ENCODE data around the gene PRDM1. TPM values are rescaled to one million over a fixed set of nuclear protein-coding genes. Genes with fewer than 3 reads are reported as not detected.

The PRDM1 gene
- total RNA-seq, 1 donor from 2014 or later: 0.15 TPM

DNA sequence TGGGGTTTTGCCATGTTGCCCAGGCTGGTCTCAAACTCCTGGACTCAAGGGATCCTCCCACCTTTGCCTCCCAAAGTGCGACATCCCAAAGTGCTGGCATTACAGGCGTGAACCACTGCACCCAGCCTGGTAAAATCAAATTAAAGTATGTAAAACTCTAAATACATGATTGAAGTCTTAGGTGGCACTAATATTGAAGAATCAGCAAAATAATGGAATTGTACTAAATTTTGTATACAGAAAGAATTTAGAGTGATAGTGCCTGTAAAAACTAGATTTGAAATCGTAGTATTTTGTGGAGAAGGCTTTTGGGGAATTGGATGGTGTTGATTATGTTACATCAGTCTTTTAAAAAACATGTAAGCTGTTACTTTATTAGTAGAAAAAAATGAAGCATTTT, 10.0 kb upstream of the PRDM1 start:
- H3K4me1 Mint-ChIP-seq (ENCODE audit: low read depth): no peaks in the 10 kb centered on the region
- no peak overlapping the region for H3K27ac Mint-ChIP-seq (ENCODE audit: unreplicated experiment)
- no peak for DNase-seq (ENCODE audit: low spot score)
- H3K9me3 Mint-ChIP-seq (ENCODE audit: low read depth): no peaks in the 10 kb centered on the region
- H3K36me3 Mint-ChIP-seq (ENCODE audit: low read depth): no peaks in the 10 kb centered on the region
- no peak overlapping the region for H3K4me3 Mint-ChIP-seq (ENCODE audit: unreplicated experiment)
- TF ChIP-seq, protein P1, sequence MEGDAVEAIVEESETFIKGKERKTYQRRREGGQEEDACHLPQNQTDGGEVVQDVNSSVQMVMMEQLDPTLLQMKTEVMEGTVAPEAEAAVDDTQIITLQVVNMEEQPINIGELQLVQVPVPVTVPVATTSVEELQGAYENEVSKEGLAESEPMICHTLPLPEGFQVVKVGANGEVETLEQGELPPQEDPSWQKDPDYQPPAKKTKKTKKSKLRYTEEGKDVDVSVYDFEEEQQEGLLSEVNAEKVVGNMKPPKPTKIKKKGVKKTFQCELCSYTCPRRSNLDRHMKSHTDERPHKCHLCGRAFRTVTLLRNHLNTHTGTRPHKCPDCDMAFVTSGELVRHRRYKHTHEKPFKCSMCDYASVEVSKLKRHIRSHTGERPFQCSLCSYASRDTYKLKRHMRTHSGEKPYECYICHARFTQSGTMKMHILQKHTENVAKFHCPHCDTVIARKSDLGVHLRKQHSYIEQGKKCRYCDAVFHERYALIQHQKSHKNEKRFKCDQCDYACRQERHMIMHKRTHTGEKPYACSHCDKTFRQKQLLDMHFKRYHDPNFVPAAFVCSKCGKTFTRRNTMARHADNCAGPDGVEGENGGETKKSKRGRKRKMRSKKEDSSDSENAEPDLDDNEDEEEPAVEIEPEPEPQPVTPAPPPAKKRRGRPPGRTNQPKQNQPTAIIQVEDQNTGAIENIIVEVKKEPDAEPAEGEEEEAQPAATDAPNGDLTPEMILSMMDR (IDR thresholded peaks at IDR 0.05): no peak
- peaks cover 18% of the 10 kb centered on the region for H3K27me3 Mint-ChIP-seq (ENCODE audit: low read depth)

DNA sequence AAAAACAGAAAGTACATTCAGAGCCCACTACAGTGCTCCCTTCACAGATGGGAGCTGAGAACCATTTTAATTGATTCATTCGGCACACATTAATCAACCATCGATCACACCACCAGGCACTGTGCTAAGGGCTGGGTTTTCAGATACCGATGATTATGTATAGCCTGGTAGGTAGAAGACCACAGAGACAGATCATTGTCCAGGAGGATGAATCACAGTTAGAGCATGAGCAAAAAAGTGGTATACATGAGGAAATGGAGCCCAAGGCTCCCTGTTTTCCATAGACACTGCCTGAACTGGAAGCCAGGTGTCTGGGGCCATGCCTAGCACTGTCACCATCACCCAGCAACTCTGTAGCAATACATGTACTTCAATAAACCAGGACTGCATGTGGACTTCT, 9.0 kb upstream of the PRDM1 start:
- no peaks in the 10 kb centered on the region for H3K4me1 Mint-ChIP-seq (ENCODE audit: low read depth)
- no peaks in the 10 kb centered on the region for H3K36me3 Mint-ChIP-seq (ENCODE audit: low read depth)
- H3K4me3 Mint-ChIP-seq (ENCODE audit: unreplicated experiment): no peak overlapping the region
- TF ChIP-seq, protein P1 (IDR thresholded peaks at IDR 0.05): no peak
- no peak for DNase-seq (ENCODE audit: low spot score)
- peaks cover 17% of the 10 kb centered on the region for H3K27me3 Mint-ChIP-seq (ENCODE audit: low read depth)
- no peaks in the 10 kb centered on the region for H3K9me3 Mint-ChIP-seq (ENCODE audit: low read depth)
- H3K27ac Mint-ChIP-seq (ENCODE audit: unreplicated experiment): no peak overlapping the region

DNA sequence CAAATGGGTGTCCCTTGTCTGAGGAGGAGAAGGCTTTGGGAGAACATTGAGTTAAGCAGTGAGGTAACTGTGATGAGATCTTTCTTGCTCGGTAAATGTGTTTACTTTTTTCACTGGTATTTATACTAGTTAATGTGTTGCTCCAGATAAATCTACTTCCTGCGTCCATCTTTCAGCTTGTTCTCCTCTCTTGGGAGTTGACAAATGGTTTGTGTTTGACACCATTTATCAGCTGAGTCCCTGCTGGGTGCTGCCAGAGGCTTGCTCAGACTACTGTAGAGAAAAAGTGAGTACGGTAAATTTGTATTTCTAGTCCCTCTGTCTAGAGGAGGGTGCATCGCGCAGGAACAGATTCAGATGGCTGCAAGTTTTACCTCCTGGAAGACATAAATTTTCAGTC, 8.3 kb upstream of the PRDM1 start:
- TF ChIP-seq, protein P1 (IDR thresholded peaks at IDR 0.05): no peak
- H3K27me3 Mint-ChIP-seq (ENCODE audit: low read depth): peaks cover 17% of the 10 kb centered on the region
- DNase-seq (ENCODE audit: low spot score): no peak
- no peak overlapping the region for H3K27ac Mint-ChIP-seq (ENCODE audit: unreplicated experiment)
- H3K4me3 Mint-ChIP-seq (ENCODE audit: unreplicated experiment): no peak overlapping the region
- peaks cover 5% of the 10 kb centered on the region for H3K4me1 Mint-ChIP-seq (ENCODE audit: low read depth)
- H3K9me3 Mint-ChIP-seq (ENCODE audit: low read depth): no peaks in the 10 kb centered on the region
- no peaks in the 10 kb centered on the region for H3K36me3 Mint-ChIP-seq (ENCODE audit: low read depth)

DNA sequence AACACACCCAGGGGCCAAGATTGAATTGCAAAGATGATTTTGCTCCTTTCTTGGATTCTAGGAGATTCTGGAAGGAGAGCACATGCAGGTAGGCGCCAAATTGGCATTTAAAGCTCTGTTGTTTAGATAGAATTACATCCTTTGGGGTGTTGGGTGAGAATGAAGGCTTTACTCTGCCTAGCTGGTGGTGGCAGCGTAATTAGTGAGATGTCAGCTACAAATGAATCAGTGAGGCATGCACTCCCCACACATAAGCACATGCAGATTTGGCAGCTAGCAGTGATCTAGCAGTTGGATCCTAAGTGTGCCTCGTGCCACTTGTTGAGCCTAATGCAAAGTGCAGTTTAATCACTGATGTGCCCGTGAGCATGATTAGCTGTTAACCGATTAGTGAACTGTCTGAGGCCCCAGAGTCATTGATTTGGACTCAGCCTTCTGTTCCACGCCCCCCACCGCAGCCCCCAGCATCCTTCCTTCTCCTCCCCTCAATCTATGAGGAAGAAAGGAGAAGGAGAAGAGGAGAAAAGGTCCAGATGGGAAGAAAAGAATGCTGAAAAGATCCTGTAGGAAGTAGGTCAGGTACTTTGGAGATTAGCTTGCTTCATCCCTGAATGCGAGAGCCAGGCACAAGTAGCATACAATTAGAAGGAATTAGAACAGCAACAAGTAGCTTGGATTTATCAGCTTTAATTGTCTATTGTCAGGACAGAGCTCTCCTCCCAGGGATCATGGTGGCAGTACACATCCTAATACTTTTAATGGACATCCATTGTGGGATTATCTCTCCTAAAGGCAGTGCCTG, 6.0 kb upstream of the PRDM1 start:
- peaks cover 18% of the 10 kb centered on the region for H3K27me3 Mint-ChIP-seq (ENCODE audit: low read depth)
- H3K36me3 Mint-ChIP-seq (ENCODE audit: low read depth): no peaks in the 10 kb centered on the region
- no peak overlapping the region for H3K27ac Mint-ChIP-seq (ENCODE audit: unreplicated experiment)
- DNase-seq (ENCODE audit: low spot score): no peak
- H3K9me3 Mint-ChIP-seq (ENCODE audit: low read depth): no peaks in the 10 kb centered on the region
- peaks cover 15% of the 10 kb centered on the region for H3K4me1 Mint-ChIP-seq (ENCODE audit: low read depth)
- TF ChIP-seq, protein P1 (IDR thresholded peaks at IDR 0.05): no peak
- H3K4me3 Mint-ChIP-seq (ENCODE audit: unreplicated experiment): no peak overlapping the region

DNA sequence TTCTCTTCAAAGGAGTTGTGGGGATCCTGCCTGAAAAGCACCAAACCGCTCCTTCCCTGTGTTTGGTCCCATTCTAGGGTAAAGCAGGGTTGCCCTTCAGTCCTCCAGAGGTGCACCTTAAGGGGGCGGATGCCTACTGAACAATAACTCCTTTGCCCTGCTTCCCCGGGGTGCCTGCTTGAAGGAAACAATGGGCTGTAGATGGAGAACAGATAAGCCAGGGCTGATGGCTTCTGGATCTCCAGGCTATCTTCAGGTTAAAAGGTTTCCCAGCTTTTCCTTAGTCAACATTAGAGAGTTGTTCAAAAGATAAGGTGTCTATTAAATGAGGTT, 5.4 kb upstream of the PRDM1 start:
- Mint-ChIP-seq H3K4me3 (ENCODE audit: unreplicated experiment) (no peak overlapping the region), H3K4me1 (ENCODE audit: low read depth) (peaks cover 19% of the 10 kb centered on the region)

More for the DNA sequence above, 5.4 kb upstream of the PRDM1 start:
- H3K27ac Mint-ChIP-seq (ENCODE audit: unreplicated experiment): no peak overlapping the region
- no peak for DNase-seq (ENCODE audit: low spot score)
- TF ChIP-seq, protein P1 (IDR thresholded peaks at IDR 0.05): no peak
- no peaks in the 10 kb centered on the region for H3K36me3 Mint-ChIP-seq (ENCODE audit: low read depth)
- H3K9me3 Mint-ChIP-seq (ENCODE audit: low read depth): no peaks in the 10 kb centered on the region
- H3K27me3 Mint-ChIP-seq (ENCODE audit: low read depth): peaks cover 22% of the 10 kb centered on the region

All from chondrocyte (in vitro differentiated cells).